ENCODE data around the gene TNFRSF25. TPM values are rescaled to one million over a fixed set of nuclear protein-coding genes. Genes with fewer than 3 reads are reported as not detected.

Gene TNFRSF25
- total RNA-seq, 1 experiment from 2014 or later = 19.5 TPM

DNA sequence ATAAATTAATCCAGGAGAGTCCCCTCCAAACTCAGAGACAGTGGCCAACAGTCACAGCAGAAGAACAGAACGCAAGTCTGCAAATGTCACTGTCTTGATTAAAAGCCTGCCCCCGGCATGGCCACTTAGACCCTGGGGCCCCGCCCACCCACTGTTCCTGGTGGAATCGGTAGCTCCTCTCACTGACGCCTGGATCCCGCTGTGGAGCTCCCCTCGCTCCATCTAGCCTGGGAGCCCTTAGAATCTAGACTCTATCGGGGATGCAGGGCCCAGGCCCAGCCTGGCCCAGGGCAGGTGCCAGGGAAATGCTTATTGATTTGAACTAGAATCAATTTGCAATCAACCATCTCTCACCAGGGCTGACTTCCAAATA, 46.9 kb upstream of the TNFRSF25 start:
- POLR2A ChIA-PET = no interaction called here
- H3K9me3 Mint-ChIP-seq = no peaks in the 10 kb centered on the region
- H3K27me3 Mint-ChIP-seq (ENCODE audit: low read depth) = no peaks in the 10 kb centered on the region
- H3K27ac Mint-ChIP-seq = no peak overlapping the region
- H3K4me1 Mint-ChIP-seq = no peaks in the 10 kb centered on the region
- no peak overlapping the region for H3K4me3 Mint-ChIP-seq
- TF ChIP-seq, protein P1, sequence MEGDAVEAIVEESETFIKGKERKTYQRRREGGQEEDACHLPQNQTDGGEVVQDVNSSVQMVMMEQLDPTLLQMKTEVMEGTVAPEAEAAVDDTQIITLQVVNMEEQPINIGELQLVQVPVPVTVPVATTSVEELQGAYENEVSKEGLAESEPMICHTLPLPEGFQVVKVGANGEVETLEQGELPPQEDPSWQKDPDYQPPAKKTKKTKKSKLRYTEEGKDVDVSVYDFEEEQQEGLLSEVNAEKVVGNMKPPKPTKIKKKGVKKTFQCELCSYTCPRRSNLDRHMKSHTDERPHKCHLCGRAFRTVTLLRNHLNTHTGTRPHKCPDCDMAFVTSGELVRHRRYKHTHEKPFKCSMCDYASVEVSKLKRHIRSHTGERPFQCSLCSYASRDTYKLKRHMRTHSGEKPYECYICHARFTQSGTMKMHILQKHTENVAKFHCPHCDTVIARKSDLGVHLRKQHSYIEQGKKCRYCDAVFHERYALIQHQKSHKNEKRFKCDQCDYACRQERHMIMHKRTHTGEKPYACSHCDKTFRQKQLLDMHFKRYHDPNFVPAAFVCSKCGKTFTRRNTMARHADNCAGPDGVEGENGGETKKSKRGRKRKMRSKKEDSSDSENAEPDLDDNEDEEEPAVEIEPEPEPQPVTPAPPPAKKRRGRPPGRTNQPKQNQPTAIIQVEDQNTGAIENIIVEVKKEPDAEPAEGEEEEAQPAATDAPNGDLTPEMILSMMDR (IDR thresholded peaks at IDR 0.05) = no peak
- TF ChIP-seq ZNF423 (CRISPR knock-in tag; IDR thresholded peaks at IDR 0.05) (no peak), USF1 (CRISPR knock-in tag; IDR thresholded peaks at IDR 0.05) (no peak), FOXP1 (CRISPR knock-in tag; IDR thresholded peaks at IDR 0.05; ENCODE audit: borderline replicate concordance) (no peak), ZNF138 (CRISPR knock-in tag; conservative IDR thresholded peaks at IDR 0.05) (no peak), NFYB (CRISPR knock-in tag; conservative IDR thresholded peaks at IDR 0.05; ENCODE audit: low read depth) (no peak), ATF1 (CRISPR knock-in tag; IDR thresholded peaks at IDR 0.05) (no peak), STAT6 (CRISPR knock-in tag; conservative IDR thresholded peaks at IDR 0.05; ENCODE audit: low read depth) (no peak), TCF7 (CRISPR knock-in tag; IDR thresholded peaks at IDR 0.05; ENCODE audit: low read depth) (no peak), SOX15 (CRISPR knock-in tag; IDR thresholded peaks at IDR 0.05) (no peak), JUN (CRISPR knock-in tag; IDR thresholded peaks at IDR 0.05) (no peak)
- TF ChIP-seq, protein P2, sequence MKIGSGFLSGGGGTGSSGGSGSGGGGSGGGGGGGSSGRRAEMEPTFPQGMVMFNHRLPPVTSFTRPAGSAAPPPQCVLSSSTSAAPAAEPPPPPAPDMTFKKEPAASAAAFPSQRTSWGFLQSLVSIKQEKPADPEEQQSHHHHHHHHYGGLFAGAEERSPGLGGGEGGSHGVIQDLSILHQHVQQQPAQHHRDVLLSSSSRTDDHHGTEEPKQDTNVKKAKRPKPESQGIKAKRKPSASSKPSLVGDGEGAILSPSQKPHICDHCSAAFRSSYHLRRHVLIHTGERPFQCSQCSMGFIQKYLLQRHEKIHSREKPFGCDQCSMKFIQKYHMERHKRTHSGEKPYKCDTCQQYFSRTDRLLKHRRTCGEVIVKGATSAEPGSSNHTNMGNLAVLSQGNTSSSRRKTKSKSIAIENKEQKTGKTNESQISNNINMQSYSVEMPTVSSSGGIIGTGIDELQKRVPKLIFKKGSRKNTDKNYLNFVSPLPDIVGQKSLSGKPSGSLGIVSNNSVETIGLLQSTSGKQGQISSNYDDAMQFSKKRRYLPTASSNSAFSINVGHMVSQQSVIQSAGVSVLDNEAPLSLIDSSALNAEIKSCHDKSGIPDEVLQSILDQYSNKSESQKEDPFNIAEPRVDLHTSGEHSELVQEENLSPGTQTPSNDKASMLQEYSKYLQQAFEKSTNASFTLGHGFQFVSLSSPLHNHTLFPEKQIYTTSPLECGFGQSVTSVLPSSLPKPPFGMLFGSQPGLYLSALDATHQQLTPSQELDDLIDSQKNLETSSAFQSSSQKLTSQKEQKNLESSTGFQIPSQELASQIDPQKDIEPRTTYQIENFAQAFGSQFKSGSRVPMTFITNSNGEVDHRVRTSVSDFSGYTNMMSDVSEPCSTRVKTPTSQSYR (CRISPR knock-in tag; IDR thresholded peaks at IDR 0.05) = no peak
- TF ChIP-seq, protein P3, sequence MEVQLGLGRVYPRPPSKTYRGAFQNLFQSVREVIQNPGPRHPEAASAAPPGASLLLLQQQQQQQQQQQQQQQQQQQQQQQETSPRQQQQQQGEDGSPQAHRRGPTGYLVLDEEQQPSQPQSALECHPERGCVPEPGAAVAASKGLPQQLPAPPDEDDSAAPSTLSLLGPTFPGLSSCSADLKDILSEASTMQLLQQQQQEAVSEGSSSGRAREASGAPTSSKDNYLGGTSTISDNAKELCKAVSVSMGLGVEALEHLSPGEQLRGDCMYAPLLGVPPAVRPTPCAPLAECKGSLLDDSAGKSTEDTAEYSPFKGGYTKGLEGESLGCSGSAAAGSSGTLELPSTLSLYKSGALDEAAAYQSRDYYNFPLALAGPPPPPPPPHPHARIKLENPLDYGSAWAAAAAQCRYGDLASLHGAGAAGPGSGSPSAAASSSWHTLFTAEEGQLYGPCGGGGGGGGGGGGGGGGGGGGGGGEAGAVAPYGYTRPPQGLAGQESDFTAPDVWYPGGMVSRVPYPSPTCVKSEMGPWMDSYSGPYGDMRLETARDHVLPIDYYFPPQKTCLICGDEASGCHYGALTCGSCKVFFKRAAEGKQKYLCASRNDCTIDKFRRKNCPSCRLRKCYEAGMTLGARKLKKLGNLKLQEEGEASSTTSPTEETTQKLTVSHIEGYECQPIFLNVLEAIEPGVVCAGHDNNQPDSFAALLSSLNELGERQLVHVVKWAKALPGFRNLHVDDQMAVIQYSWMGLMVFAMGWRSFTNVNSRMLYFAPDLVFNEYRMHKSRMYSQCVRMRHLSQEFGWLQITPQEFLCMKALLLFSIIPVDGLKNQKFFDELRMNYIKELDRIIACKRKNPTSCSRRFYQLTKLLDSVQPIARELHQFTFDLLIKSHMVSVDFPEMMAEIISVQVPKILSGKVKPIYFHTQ (CRISPR knock-in tag; IDR thresholded peaks at IDR 0.05) = no peak
- TF ChIP-seq, protein P4, sequence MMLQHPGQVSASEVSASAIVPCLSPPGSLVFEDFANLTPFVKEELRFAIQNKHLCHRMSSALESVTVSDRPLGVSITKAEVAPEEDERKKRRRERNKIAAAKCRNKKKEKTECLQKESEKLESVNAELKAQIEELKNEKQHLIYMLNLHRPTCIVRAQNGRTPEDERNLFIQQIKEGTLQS (CRISPR knock-in tag; conservative IDR thresholded peaks at IDR 0.05) = no peak
- CTCF ChIA-PET = interaction anchor here (0.8 to 1.9 kb wide), 9 partner anchors 10 to 134 kb away, joined by 3 to 12 read pairs (median 4); partner anchors contain the start of gene PLEKHG5
- DNase-seq (ENCODE audit: low spot score) (no peak), ATAC-seq (no peak)
- H3K36me3 Mint-ChIP-seq = no peaks in the 10 kb centered on the region
